ENCODE results near the gene KLF13. TPM values are rescaled to one million over a fixed set of nuclear protein-coding genes. Genes with fewer than 3 reads are reported as not detected.
A peak's percentile ranks its signal among the peaks of the same experiment; 100 is the strongest.

KLF13 gene
- total RNA-seq, 1 donor from 2014 or later = 65.7 TPM

DNA sequence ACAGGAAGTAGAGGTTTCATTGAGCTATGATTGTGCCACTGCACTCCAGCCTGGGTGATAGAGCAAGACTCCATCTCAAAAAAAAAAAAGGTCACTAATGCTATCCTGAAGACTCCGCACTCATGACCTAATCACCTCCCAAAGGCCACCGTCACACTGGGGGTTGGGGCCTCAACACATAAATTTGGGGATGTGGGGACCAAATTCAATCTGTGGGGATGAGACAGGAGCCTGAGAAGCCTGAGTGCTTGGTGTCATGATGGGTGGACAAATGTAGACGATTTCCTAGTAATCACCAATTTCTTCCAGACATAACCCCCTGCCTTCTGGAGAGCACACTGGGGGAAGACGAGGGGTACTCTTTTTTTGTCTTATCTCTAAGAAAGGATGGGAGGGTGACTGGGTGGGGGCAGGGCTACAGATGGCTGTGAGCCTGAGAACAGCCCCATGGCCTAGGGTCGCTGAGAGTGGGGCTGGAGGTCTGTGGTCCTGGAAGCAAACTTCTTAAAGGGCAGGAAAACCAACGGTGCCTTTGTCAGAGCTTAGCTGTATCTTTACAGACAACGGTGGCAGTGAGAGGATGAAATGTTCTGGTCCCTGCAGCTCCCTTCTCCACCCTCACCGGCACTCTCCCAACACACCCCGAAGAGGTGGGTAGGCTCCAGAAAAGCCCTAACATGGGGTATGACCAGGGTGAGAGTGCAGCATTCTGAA lies 16.6 kb upstream of the KLF13 start:
- intact Hi-C loops (cut with DNase I) = loop anchor here (10.0 kb wide), 1 partner anchor 75 kb away; no protein-coding TSS in a partner anchor
- ATAC-seq (ENCODE audit: poor library complexity) (no peak), DNase-seq (no peak)

DNA sequence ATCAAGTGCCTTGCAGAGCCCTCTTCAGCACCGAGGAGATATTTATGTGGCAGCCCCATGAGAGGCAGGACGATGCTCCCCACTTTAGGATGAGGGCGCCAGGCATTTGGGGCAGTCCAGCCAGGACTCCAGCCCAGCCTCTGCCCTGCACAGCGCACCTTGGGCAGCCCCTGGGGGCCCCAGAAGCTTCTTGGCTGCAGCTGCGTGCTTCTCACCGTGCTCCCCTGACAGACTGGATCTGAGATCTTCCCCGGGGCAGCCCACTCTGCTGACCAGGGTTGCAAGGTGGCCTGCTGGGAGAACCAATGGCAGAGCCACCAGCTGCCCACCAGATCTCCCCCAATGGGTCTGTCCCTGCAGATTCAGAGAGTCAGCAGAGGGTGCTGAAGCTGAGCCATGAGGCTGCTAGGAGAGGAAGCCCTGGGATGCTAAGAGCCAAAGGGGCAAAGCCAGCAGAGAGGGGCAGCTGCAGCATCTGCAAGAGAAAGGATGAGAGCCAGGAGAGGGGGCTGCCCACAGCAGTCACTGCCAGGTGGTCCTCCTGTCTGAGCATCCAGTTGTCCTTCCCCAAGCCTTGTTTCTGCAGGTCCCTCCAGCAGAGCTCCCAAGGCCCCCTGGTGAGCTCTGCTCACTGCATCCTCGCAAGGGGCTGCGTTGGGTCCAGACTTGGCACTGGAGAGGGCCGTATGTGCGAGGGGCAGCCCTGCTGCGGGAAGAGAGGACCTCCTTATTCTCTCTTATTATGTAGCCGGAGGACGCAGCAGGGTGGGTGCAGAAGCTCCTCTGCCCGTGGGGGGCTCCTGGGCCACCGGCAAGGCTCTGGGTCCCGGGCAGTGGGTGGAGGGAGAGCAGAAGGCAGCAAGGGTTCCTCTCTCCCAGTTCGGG lies 14.7 kb upstream of the KLF13 start:
- ATAC-seq (ENCODE audit: poor library complexity) (no peak), DNase-seq (no peak)
- intact Hi-C loops (cut with DNase I) = no loop called here

- no peak for ATAC-seq (ENCODE audit: poor library complexity)
- DNase-seq = no peak
- intact Hi-C loops (cut with DNase I) = no loop called here
These were observed 13.4 kb upstream of the KLF13 start for GRCh38 chr15:31313223-31313622.

DNA sequence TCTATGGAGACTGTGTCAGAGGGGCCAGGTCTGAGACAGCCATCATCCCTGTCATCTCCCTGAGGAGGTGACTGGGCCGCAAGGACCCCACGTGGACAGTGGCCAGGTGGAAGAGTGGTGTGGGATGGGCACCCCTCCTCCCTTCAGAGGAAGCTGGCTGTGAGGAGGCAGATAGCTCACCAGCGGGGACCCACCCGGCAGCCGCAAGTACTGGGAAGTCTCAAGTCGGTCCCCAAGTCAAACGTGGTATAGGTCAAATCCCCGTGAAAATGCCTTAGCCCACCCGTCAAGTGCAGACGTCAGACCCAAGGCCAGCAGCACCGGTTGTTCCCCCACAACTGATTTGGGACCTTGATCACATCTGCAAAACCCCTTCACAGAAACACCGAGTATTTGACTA lies 12.3 kb upstream of the KLF13 start:
- no peak for ATAC-seq (ENCODE audit: poor library complexity)
- no peak for DNase-seq
- intact Hi-C loops (cut with DNase I) = no loop called here

GRCh38 chr15:31316135-31316795 lies 10.4 kb upstream of the KLF13 start:
- ATAC-seq (ENCODE audit: poor library complexity) (no peak), DNase-seq (no peak)
- intact Hi-C loops (cut with DNase I) = no loop called here

GRCh38 chr15:31317017-31317416 lies 9.6 kb upstream of the KLF13 start:
- intact Hi-C loops (cut with DNase I) = no loop called here
- no peak for ATAC-seq (ENCODE audit: poor library complexity)

DNA sequence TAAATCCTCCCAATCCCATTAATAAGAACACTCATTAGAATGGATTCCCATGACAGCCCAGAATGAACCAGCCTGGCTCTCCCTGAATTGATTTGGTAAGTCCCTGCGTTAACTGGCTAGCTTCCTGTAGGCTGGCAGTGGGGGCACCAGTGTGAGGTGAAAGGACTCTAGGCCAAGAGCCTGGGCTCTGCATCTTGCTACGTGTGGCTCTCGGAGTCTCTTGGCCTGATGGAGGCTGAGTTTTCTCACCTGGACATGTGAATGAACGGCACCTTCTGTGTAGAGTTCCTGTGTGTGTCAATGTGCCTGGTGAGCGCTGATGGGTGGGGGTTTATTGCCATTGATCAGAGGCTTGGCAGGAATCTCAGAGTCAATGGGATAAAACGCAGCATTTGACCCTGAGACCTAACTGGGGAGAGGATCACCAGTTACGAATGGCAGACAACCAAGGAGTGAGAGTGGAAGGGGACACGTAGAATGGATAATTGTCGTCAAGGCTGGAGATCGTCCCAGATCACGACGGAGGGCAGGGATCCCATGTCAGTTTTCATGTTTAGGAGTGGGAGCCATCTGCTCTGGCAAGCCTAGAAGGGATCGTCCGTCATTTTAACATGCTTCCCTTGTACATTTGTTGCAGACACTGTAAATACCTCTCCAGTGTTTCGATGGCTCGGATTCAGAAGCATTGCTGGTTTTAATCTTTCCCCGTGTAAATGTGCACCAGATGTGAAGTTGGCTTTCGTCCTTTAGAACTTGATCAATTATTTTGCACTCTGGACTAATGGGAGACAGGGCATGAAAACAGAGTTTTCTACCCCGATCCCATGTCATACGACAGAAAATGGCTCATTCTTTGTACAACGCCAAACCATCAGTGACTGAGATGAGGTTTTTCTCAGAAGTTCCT lies 9.0 kb upstream of the KLF13 start:
- no peak for DNase-seq
- ATAC-seq (ENCODE audit: poor library complexity) = no peak
- intact Hi-C loops (cut with DNase I) = no loop called here

More at GRCh38 chr15:31317017-31317416, 9.6 kb upstream of the KLF13 start:
- no peak for DNase-seq

GRCh38 chr15:31318429-31318828 lies 8.2 kb upstream of the KLF13 start:
- intact Hi-C loops (cut with DNase I) = no loop called here
- ATAC-seq (ENCODE audit: poor library complexity) (no peak), DNase-seq (no peak)

GRCh38 chr15:31320022-31320421 lies 6.6 kb upstream of the KLF13 start:
- DNase-seq = no peak
- no peak for ATAC-seq (ENCODE audit: poor library complexity)
- intact Hi-C loops (cut with DNase I) = loop anchor here (10.0 kb wide), 2 partner anchors 115 to 165 kb away; no protein-coding TSS in a partner anchor

DNA sequence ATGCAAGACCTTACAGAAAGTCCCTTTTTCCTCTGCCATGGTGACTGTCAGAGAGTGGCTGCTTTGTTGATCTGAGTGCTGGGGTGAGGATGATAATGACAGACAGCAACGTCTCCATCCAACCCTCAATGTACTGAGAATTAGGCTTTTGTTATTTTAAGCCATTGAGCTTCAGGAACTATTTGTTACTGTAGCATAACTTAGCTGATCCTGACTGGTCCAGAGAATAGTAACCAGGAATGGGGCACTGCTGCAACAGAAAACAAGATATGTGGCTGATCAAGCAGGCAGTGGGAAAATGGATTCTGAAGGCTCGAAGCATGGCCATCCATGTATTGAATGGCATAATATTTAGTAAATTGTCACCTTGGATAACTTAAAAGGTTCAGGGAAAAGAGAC lies 5.2 kb upstream of the KLF13 start:
- DNase-seq (no peak), ATAC-seq (ENCODE audit: poor library complexity) (no peak)
- intact Hi-C loops (cut with DNase I) = loop anchor here (10.0 kb wide), 2 partner anchors 113 to 163 kb away; no protein-coding TSS in a partner anchor

GRCh38 chr15:31322504-31322903 lies 4.1 kb upstream of the KLF13 start:
- ATAC-seq (ENCODE audit: poor library complexity) (no peak), DNase-seq (no peak)
- intact Hi-C loops (cut with DNase I) = loop anchor here (10.0 kb wide), 2 partner anchors 112 to 162 kb away; no protein-coding TSS in a partner anchor

DNA sequence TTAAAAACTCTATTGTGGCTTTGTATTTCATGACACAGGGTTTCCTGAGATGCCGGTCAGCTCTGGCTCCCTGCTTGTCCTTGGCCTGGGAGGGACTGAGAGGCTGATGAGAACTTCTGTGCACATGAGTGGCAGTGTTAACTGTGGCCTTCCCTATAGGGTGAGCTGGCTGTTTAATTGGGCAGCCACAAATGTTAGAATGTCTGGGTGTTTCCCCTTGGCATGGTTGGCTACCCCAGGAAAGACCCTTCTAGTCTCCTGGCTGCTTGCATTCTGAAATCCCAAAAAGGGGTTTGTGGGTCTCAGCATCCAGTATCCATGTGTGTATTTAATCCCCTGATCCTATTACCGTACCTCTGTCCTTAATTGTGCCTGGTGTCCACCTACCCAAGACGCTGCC lies 3.0 kb upstream of the KLF13 start:
- no peak for ATAC-seq (ENCODE audit: poor library complexity)
- DNase-seq = no peak
- intact Hi-C loops (cut with DNase I) = loop anchor here (10.0 kb wide), 2 partner anchors 111 to 161 kb away; no protein-coding TSS in a partner anchor

DNA sequence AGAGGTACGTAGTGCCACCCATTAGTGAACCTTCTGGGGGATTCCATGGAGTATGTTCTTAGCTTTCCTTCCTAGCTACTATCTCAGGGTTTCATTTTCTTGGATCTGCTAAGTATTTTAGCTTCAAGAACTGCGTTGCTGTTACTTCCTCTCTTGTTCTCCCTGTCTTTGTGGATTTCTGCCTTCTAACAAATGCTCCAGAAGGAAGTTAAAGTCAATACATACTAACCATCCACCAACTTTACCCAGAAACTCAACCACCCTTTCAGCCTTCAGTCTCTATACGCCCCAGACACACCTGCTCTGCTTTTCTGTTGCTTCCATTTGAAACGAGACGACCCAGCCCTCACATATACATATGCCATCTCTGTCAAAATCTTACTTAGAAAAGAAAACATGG lies 2.4 kb upstream of the KLF13 start:
- intact Hi-C loops (cut with DNase I) = loop anchor here (10.0 kb wide), 2 partner anchors 111 to 161 kb away; no protein-coding TSS in a partner anchor
- DNase-seq (no peak), ATAC-seq (ENCODE audit: poor library complexity) (no peak)

DNA sequence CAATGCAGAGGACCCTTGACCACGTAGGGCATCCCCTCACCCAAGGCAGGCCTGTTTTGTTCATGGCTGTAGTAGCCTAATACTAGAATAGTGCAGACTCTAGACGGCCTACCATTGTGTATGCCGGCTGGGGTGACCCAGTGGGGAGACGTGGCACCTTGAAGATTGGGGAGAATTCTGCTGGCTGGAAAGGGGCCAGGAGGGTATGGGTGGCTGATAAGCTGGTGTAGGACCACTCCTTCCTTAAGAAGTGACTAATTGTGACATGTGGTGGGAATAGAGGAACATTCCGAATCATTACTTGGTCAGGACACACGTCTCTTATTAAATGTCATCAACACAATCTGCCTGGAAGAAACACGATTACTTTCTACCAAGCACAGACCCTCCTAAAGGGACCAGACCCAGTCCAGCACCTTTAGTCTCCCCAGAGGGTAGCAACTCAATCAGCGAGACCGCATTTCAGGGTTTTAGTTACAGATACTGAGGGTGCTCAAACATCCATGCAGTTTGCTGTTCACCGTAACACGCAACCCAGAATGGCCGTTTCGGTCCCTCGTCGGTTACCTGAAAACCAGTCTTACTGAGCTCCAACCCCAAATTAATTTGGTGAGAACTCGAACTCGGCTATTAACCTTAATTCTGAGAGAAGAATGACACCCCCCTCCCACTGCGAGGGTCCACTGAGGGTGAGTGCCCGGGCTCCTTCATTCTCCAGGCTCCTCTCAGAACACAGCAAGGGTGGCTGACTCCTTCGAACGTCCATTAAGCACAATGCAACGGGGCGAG lies 1.6 kb upstream of the KLF13 start:
- DNase-seq (no peak), ATAC-seq (ENCODE audit: poor library complexity) (no peak)
- intact Hi-C loops (cut with DNase I) = loop anchor here (5.0 to 10.0 kb wide), 3 partner anchors 67 to 160 kb away; no protein-coding TSS in a partner anchor

DNA sequence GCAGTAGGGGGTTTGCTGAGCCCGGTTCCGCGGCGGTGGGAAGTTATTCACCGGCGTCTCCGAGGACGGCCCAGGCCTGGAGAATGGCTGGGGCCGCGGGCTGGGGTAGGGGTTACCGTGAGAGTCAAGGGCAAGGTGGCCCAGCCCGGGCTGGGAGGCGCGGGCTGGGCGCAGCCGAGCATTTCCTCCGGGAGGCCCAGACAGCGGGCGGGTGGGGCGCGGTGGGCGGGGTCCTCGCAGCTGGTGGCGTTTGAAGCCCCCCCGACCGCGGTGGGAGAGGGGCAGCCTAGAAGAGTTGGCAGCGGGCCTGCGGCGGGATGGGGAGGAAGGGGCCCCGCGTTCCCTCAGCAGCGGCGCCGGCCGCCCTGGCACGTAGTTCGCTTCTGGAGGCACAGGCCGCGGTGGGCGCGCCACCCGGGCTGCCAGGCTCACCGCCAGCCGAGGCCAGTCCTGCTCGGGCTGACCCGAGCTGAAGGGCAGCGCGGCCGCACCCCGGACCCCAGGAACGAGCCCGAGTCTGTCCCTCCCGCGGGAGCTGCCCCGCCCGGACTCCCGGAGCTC lies 960 bp upstream of the KLF13 start:
- intact Hi-C loops (cut with DNase I) = loop anchor here (1.0 to 10.0 kb wide), 5 partner anchors 41 to 159 kb away; no protein-coding TSS in a partner anchor
- DNase-seq (peak; percentile 91), ATAC-seq (ENCODE audit: poor library complexity) (peak; percentile 33)

DNA sequence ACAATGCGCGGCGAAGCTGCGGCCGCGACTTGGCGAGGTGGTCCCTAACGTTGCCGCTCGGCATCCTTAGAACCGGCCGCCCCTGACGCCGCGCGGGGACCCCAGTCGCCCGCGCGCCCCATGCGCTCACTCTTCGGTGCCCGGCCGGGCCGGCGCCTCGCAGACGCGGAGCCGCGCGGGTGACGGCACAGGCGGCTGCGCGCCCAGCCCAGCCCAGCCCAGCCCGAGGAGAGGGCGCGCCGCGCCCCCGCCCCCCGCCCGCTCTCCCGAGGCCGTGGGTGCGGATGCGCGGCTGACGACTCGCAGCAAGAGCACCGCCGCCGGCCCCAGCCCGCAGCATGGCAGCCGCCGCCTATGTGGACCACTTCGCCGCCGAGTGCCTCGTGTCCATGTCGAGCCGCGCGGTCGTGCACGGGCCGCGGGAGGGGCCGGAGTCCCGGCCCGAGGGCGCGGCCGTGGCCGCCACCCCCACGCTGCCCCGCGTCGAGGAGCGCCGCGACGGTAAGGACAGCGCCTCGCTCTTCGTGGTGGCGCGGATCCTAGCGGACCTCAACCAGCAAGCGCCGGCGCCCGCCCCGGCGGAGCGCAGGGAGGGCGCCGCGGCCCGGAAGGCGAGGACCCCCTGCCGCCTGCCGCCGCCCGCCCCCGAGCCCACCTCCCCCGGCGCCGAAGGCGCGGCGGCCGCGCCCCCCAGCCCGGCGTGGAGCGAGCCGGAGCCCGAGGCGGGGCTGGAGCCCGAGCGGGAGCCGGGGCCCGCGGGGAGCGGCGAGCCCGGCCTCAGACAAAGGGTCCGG lies 437 bp downstream of the KLF13 start:
- DNase-seq = peak; percentile 84
- intact Hi-C loops (cut with DNase I) = loop anchor here (1.0 to 10.0 kb wide), 5 partner anchors 39 to 158 kb away; no protein-coding TSS in a partner anchor
- peak; percentile 31 for ATAC-seq (ENCODE audit: poor library complexity)
